Stimulated activated CD8-positive, alpha-beta memory T cell treated with anti-CD3 and anti-CD28 coated beads, Interleukin-12 subunit alpha, Interleukin-12 subunit beta, amount 100 ng/mL, for 1 hour (primary cell): Measurements from ENCODE around the gene SYT8.

Experiments used
- DNase-seq: peaks from one replicate; pipeline ENCODE4 v3.0.0-alpha.2; 2020; ENCODE audit warnings: low read depth

SYT8 gene

DNA sequence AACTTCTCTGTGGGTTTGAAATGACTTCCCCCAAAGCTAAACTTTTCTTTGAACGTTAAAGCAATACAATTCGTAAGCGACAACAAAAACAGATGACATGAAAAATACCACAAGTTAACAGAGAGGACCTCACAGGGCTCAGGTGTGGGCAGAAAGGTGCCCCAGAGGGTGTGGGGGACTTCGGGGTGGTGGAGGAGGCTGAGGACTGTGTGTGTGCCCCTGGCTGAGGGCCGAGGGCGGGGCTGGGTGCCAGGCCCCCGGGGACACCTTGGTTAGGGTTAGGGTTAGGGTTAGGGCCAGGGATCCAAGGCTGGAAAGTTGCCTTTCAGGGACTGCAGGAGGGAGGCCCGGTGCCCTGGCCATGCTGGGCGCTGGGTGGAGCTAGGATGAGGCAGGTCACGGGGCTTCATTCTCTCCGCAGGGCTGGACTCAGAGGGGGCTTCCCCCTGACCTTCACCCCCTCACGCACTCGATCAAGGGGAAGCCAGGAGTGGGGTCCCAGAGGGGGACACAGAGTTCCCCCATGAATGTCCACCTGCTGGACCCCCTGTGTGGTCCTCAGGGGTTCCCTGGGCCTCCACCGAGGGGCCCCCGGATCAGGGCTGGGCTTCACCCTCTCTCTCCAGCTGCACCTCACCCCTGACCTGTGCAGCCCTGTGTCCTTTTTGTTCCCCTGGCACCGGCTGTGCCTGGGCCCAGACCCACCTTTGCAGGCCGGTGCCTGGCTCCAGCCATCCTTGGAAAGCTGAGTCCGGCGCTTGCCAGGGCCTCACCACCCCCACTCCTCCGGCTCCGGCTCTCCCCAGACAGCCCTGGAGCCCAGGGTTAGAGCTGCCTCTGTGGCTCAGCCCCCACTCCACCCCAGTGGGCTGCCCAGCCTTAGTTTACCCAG is 11.0 kb downstream of the SYT8 start:
- no peak for DNase-seq

DNA sequence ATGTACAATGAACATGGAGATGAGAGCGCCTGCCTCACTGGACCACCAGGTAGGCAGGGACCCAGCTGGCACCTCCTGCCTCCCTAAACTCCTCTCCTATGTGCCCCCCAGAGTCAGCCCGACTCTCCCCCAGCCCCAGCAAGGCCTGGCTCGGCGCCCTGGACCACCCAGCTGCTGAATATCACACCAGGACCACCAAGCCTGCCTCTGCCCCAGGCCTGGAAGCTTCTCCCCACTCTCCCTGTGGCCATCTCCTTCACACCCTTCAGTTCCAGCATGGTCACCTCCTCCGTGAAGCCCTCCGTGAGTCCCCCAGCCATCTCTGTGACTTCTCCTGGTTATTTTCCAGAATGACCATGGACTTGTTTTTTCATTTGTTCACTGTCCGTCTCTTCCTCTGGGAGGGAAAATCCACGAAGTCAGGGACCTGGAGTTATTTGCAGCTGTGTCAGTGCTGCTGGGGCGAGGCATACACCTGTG is 11.7 kb downstream of the SYT8 start:
- no peak for DNase-seq

DNA sequence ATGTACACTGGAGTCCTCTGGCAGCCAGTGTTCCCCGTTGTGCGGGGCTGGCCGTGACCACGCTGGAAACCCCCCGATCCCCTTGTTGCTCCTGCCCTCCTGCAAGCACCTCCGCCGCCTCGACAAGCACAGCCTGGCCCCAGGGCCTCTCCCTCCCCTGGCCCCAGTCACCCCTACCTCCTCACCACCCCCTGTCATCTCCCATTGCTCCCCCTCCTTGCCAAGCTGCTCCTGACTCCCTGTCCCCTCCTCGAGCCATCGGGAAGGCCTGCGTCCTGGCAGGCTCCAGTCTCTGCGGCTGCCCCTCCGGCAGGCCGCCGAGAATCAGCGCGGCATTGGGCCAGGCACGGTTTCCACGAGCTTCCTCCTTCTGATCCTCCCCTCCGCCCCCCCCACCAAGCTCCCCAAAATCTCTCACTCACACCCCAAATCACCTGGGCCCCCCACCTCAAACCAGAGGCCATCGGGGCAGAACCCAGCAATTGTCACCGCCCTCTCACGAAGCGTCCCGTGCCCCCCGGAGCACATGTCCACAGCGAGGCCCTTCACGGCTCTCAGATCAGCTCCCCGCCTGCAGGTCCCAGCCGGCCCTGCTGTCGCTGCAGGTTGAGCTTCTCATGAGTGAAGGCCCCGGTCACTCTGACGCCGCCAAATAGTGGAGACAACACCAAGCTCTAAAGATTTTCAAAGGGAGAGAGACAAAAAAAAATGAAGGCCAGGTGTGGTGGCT is 12.4 kb downstream of the SYT8 start:
- DNase-seq = no peak

DNA sequence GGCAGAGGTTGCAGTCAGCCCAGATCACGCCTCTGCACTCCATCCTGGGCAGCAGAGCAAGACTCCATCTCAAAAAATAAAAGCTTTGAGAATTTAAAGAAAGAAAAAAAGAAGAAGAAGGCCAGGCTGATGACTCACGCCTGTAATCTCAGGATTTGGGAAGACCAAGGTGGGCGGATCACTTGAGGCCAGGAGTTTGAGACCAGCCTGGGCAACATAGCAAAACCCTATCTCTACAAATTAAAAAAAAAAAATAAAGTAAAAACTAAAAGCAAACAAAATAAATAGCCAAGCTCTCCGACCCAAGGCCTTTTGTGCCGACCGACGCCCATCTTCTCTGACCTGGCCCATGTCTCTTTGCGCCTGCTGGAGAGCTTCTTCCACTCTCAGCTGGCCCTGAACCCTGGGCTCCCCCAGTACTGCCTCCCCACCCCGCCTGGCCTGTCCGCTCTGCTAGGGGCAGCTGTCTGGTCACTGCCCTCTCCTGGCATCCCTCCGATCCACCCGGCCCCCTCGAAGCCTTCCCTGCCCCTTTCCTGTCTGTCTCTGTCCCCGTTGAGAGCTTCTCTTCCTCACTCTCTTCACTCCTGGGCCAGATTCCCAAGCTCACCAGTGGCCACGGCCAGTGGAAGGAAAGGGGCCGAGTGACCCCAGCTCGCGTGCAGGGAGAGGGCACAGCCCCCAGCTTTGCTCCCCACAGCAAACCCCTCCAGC is 13.3 kb downstream of the SYT8 start:
- DNase-seq = no peak

DNA sequence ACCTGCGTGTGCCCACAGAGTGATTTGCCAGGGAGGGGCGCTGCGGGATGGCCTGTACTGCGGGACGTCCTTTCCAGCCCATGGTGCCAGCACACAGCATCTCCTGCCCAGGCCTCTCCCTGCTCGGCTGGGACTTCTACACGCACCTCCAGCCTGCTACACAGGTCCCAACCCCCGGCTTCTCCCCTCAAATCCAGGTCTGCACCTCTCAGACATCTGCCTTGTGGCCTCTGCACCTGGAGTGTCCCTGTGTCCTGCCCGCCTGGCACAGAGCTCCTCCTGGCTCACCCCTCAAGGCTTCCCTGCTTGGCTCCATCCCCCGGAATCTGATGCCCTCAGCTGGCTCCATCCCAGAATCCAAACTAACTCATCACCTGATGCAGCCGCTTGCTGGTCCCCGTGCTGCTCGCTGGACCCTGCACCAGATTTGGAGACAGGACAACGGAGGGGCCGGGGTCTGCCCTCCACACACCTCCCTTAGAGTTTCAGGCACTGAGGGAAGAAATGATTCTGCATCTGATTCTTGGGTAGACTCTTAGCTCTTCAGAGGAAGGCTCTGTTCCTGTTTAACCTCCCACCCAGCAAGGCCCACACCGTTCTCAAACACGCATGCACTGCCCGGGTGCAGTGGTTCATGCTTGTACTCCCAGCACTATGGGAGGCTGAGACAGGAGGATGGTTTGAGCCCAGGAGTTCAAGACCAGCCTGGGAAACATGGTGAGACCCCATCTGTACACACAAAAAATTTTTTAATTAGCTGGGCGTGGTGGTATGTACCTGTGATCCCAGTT is 14.0 kb downstream of the SYT8 start:
- DNase-seq = no peak

DNA sequence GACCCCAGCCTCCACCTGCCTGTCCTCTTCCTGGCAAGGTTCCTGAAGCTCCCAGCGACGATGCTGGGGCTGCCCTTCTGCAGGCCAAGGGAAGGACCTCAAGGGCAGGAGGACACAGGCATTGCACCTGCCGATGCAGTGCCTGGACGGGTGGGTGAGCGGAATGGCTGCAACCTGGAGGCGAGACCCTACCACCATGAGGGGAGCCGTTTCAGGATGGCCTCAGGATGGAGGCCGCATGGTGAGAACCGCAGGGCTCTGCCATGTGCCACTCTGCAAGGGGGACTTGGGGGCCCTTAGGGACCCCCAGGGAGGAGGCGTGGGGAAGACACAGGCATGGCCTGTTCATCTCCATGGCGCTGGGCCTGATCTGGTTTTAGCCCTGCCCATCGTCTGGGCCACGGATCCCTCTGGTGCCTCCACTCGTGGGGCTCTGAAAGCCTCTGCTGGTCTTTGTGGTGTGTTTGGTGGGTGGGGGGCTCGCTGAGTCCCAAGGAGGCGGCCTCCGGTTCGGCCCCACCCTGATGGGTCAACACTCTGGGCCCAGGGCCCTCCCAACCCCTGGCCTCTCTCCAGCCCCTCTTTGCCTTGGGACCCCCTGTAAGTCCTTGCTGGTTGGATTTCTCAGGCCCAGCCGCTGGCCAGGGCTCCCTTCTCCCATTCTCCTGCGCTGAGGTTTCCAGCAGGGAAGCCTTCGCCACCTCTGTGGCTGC is 16.8 kb downstream of the SYT8 start:
- DNase-seq = no peak

DNA sequence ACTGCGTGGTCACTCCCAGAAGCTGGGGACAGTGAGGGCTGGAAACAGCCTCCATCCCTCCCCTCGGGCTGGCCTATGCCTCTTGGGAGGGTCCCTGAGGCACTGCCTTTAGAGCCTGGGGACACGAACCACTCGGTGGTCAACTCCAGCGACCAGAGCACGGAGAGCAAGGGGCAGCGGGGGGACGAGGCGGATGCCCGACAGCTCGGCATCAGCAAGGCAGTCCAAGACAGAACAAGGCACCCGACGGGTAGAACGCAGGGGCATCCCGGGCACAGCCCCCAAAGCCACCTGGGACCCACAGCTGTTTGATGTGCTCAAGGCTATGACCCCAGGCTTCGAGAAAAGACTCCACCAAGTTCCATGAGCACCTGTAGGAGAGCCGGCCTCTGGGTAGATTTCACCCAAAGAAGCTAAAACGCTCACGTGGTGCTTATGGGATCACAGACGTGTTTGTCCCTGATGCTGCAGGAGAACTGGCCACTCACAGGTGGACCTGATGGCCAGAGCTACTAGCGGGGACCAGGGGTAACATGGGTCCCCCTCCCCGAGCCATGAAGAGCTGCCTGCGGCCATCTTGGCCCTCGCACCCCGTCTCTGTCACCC is 17.6 kb downstream of the SYT8 start:
- DNase-seq = no peak

DNA sequence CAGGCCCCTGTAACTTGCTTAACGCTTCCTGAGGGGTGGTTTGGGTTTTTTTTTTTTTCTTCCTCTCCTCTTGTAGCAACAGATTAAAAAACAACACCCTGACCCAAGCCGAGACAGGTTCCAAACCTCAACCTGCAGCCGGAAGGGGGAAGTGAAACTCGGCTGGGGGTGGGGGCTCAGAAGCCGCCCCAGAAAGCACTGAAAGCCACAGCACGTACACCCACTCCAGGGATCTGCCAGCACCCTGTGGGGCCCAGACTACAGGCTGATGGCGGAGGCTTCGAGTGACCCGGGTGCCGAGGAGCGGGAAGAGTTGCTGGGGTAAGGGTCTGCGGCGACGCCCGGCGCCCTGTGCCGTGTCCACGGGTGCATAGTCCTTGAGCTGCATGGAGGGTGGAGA is 18.1 kb downstream of the SYT8 start, which contains the start of gene LSP1:
TSS of gene LSP1 (plus strand) at position 208 of the 400 bp plus-strand sequence. CDS start at position 269, 61 bp downstream.
- peak; percentile 54 for DNase-seq

DNA sequence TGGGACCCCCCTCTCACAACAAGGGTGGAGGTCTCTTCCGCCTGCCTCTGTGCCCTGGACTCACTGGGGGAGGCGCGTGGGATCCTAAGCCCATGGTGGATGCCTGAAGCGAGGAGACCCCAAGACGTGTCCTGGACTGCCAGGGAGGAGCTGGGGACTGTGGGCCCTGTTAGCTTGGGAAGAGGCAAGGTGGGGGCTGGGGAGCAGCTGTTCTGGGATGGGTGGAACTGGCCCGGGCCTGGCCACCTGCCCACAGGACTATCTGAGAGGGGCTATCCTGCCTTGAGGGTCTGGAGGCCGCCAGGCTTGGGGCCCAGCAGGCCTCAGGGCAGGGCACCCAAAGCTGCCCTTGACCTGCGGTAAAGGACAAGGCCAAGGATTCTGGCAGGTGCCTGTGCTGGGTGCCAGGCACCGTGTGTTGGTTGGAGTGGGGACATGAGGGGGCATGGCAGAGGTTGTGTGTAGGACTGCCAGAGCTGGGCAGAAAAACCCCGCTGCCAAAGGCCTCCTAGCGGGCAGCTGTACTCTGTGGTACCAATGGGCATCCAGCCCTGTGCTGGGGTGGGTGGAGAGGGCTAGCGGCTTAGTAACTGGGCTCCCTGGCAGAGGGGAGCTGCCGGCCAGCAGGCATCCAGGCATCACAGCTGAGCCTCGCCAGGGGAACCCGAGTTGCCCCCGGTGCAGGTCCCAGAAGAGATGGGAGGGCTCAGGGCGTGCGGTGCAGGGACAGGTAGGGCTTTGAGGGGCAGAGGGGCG is 18.8 kb downstream of the SYT8 start:
- no peak for DNase-seq

DNA sequence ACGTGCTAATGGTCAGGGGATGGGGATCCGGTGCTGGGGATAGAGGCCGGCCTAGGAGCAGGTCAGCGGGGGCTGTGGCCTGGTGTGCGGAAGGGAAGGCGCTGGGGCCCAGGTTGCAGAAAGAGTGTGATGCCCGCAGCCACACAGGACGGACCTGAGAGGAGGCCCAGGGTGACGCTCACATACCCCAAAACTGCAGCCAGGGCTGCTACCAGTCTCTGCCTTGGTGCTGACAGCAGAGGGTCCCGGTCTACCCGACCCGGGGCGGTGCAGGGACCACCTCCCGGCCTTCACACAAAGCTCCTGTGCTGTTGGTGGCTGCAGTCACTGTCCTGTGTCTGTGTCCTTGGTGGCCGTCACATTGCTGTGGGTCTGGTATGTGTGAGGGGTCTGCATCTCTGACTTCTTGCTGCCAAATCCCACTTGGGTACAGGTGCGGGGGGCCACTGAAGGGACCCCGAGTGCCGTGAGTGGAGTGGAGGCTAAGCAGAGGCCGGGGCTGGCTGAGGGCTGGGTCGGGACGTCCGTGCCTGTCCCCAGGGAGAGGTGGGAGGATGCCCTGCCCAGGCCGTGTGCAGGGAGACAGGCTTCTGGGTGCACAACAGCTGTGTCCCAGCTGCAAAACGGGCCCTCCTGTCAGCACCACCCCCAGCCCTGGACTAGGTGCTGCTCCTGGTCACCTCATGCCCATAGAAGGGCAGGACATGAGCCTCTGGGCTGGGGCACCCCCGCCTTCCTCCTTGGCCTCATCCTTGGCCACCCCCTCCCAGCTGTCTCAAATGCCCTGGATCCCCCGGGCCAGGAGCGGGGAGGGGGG is 19.6 kb downstream of the SYT8 start:
- no peak for DNase-seq

DNA sequence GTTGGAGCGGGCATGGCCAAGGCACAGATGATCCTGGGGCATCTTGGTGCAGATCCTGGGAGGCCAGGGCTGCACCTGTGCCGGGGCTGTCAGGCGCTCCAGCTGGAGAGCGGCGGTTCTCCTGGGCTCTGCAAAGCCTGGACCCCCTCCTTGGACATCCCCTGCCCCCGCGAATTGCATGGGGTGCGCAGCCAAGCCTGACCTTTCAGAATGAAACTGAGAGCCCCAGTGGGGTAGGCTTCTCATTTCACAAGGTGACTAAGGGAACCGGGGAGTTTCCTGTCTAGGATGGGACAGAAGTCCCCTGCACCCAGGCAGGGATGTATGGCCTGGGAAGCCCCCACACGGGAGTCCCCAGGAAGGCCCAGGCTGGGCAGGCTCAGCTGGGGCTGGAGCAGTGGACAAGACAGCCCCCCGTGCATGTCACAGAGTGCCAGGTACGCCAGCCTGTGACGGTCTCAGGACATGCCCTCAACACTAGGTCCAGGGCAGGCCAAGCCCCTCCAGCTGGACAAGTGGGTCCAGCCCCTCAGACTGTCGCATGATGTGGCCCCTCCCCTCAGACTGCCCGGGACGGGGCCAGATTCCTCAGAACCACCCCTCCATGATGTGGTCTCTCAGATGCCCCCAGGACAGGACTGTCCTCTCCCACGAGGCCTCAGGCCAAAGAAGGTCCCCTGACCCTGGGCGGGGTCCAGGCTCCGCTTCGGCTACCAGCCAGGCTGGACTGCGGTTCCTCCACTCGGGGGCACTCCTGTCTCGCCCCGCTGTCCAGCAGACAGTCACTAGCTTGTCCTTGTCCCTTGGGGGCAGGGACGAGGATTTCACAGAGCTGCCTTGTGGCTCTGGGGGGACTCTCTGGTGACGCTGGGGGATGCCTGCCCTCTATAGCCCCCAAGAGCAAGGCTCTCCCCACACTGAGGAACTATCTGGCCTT is 20.4 kb downstream of the SYT8 start:
- no peak for DNase-seq

DNA sequence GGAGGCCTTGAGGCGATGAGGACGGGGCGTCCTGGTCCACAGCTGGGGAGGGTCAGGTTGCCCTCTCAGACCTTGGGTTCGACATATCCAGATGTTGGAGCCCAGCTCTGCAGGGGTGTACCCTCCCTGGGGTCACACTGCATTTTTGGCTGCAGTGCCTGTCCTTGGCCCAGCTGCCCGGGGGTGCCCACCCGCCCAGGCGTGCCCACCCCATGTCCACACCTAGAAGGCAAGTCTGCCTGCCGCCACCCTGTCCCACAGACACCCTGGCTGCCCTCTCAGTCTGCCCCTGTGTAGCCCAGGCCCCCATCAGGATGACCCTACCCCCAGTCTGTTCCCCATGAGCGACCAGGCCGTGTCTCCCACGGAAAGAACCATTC is 21.1 kb downstream of the SYT8 start:
- DNase-seq = no peak

DNA sequence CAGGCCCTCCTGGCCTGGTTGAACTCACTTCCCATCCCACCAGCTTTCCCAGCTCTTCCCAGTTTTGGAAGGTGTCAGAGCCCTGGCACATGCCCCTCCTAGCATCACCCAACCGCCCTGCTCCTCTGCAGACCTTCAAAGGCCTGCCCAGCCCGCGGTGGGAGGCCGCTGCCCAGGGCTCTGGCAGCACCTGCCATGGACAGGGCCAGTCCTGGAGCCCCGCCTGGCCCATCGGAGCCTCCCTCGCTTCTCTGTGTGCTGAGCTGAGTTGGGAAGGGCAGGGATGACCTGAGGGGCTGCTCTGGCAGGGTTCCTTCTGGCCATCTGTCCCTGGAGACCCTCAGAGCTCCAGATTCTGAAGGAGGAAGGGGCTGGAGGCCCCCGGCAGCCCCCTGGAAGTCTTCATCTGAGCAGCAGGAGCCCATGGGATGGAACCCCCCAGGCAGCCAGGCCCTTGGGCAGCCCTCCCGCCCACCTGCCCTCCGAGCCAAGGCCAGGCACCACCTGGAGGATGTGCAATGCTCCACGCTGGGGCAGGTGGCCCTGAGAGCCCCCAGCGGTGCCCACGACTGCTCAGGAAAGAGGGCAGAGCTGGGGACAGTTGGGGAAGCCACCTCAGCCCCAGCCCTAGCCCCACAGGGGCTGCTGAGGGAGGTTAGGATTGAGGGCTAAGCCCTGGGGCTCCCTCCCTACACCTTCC is 21.7 kb downstream of the SYT8 start:
- no peak for DNase-seq

DNA sequence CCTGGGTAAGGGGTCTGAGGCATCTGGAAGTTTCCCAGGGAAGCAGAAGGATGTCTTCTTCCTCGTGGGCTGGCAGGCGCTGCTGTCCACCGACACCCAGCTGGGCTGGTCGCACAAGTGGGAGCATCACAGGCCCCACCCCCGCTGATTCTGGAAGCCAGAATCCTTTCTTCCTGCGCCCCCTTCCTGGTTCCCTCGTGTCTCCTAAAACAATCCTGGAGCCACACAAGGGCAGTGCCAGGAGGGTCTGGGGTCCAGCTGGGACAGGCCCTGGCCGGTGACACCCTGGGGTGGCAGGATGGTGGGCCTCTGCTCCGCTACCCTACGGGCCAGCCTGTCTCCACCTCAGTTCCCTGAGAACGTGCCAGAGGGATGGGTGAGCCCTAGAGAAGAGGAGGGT is 22.3 kb downstream of the SYT8 start:
- DNase-seq = no peak

DNA sequence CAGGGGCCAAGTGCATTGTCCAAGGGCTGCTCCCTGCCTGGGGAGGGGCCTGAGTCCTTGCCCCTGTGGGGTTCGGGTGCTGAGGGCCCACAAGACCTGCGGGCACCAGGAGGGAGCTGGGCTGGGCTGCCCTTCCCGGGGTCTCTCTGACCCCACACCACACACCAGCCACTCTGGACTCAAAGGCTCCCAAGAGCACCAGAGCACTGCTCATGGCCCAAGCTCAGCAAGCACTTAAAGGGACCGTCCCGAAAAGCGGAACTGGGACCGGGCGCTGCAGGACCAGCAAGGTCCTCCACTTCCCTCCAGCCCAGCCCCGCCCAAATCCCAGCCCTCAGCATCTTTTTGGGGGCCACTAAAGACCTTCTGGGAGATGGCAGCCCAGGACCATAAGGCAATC is 23.4 kb downstream of the SYT8 start:
- DNase-seq = no peak

DNA sequence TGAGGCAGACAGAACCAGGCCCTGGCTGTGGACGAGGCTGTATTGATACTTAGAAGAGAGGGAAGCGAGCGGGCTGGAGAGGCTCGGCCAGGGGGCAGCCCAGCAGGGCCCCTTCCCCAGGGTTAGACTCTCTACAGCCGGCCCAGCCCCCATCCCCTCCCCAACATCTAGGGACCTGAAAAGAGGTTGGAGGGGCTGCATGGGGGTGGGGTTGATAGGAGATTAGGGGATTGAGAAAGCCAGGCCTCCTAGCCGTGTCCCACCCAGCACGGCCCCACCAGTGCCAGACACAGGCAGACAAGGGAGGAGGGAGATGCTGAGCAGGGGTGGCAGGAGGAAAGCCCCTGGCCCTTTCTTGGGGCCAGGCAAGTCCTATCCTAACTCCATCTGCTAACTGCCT is 23.8 kb downstream of the SYT8 start:
- no peak for DNase-seq

DNA sequence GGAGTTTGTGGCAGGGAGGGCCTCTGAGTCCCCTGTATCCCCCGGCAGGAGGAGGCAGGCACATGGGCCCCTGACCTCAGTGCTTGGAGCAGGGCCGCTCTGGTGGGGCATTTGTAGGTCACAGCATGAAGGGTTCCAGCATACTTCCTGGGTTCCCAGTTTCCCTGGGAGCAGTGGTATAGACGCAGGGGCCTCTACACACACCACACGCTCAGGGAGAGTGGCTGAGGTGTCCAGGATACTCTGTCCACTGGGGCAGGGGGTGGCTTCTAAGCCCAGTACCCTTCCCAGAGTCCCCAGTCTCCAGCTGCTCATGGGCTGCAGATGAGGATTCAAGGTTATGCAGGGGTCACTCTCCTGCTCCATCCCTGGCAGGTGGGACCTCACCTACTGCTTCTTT is 24.2 kb downstream of the SYT8 start:
- no peak for DNase-seq
